ENCODE measurements around the gene NAXE.
"Not testable (repeated sequence)": the region's sequence is repeated elsewhere in the genome, so short reads cannot be mapped to it uniquely, and the experiment has no call there.

The NAXE gene

DNA sequence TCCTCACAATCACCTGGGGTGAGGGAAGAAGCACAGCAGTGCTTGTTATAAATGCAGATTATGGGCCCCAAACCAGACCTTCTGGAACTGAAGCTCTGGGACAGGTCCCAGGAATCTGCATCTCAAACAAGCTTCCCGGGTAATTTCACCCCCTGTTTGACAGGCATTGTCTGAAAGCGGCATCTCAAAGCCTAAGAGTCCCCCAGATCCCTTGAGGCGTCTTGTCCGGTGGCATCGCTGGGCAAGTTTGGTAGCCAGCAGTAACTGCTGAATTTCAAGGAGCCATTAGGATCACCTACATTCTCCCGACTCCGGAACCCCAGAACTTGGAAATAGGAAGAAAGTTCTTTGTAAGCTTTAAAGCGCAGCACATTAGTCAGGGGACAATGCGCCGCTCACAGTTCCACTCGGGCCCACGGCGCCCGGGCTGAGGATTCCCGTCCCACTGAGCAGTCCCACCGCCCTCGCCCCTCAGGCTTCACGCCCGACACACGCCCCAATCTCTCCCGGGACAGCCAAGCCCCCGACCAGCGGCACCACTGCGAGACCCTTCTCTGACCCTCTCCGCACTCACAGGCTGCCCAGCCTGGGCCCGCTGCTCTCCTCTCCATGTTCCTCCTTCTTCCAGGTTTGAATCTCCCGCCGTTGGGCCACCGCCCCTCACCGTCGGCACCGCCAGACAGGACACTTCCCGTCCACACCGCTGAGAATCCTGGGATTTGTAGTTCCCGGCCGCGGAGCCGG is 19.5 kb upstream of the NAXE start, which contains the start of gene IQGAP3:
Gene IQGAP3 (minus strand): TSS at position 647 of the 744 bp plus-strand sequence. CDS start 36 bp downstream, at position 611.
- DNase-seq: peak; percentile 87 to 89

DNA sequence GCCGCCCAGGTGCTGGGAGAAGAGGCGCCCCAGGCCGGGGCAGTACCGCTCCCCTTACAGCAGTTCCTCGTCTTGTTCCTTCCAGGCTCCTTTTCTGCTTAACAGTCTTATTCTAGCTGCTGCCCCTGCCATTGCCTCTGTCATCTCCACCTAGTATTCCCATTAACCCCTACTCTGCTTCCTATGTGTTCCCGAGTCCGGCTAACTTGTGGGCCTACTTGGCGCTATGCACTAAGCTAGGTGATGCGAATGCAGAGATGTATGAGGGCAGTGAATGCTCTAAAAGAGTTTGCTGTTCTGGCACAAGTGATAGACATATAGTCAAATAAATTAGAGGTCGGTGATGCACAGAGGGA is 18.9 kb upstream of the NAXE start:
- no peak for DNase-seq

DNA sequence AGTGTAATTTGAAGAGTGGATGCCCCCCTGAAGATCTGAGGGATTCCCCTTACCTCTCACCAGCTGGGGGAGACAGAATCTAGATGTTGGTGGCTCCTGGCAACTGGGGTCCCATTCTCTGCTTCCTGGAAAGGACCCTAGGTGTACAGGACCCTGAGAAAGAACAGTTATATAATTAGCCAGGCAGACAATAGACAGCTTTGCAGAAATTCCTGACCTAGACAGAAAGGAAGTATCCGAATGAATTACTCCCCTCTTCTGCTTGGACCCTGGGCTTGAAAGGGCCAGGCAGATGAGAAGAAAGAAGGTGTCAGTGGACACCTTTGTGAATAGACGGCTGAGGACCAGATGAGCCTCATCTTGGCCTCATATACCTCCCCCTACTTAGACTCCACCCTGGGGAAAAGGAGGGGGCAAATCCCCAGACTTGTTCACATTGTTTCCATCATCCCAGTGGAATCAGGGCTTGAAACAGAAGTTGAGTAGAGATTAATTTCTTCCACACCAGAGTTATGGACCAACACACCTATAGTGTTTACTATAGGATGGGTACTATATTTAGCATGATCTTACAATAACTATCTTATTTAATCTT is 17.4 kb upstream of the NAXE start:
- DNase-seq: no peak

DNA sequence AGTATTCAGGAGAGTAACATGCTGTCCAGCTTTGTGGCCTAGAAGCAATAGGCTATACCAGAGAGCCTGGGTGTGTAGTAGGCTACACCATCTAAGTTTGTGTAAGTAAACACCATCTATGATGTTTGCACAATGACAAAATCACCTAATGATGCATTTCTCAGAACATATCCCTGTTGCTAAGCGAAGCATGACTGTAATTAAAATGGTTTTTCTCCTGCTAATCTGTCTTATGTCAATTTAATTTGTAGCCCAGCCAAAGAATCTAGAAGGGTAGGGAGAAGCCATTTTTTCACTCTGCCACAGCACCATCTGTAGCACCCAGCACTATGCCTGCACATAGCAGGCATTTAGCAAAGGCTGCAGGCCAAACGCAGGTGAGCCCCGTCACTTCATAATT is 14.0 kb upstream of the NAXE start:
- DNase-seq: peak; percentile 74 to 94

DNA sequence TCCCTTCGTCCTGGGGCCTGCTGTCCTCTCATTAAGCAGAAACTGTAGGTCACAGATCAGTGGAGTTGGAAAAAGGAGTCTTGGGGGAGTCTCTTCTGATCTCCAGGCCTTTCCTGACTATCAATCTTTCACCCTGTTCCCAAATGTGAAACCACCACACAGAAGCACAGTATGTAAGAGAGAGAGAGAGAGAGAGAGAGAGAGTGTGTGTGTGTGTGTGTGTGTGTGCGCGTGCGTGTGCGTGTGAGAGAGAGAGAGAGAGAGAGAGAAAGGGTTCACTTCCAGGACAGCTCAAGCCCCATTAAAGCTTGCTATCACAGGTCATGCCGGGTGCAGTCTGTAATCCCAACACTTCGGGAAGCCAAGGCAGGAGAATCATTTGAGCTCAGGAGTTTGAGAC is 13.5 kb upstream of the NAXE start:
- DNase-seq: no peak

DNA sequence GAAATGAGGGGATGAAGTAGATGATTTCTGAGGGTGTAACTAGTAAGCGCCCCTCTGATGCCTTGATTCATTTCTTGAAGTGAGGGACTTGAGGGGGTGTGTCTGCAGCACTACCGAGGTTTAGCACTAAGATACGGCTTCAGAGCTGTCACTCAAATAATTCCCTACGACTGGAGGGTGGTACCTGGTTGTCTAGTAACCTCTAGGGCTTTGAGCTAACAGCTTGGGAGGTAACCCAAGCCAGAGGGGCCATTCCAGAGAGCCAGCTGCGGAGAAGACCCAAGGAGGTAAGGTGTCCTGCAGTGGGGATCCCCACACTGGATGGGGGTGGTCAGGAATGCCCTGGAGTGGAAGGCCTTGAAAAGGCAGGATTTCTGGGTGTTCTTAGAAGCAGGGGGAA is 12.1 kb upstream of the NAXE start, which contains the start of gene TTC24:
Gene TTC24 (plus strand): TSS at position 252 of the 400 bp plus-strand sequence. CDS start 1,642 bp downstream, outside the sequence.
- DNase-seq: no peak

DNA sequence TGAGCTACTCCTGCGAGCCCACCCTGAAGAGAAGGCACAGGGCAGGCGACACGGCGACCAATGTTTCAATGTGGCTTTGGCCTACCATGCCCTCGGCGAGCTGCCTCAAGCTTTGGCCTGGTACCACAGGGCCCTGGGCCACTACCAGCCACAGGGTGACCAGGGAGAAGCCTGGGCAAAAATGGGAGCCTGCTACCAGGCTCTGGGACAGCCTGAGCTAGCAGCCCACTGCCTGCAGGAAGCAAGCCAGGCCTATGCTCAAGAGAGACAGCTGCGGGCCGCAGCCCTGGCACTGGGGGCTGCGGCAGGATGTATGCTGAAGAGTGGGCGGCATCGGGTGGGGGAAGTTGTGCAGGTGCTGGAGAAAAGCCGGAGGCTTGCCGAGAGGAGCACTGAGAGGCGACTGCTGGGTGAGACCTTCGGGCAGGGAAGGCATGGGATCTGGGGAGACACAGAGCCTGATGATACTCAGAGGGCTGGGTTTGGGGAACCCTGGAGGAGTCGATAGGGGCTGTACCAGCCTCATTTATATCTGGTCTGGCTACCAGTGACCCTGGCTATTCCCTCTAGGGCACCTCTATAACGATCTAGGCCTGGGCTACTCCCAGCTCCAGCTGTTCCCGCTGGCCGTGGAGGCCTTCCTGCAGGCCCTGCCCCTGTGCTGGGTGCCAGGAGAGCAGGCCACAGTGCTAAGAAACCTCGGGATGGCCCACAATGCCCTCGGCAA is 9.8 kb upstream of the NAXE start:
- DNase-seq: no peak

DNA sequence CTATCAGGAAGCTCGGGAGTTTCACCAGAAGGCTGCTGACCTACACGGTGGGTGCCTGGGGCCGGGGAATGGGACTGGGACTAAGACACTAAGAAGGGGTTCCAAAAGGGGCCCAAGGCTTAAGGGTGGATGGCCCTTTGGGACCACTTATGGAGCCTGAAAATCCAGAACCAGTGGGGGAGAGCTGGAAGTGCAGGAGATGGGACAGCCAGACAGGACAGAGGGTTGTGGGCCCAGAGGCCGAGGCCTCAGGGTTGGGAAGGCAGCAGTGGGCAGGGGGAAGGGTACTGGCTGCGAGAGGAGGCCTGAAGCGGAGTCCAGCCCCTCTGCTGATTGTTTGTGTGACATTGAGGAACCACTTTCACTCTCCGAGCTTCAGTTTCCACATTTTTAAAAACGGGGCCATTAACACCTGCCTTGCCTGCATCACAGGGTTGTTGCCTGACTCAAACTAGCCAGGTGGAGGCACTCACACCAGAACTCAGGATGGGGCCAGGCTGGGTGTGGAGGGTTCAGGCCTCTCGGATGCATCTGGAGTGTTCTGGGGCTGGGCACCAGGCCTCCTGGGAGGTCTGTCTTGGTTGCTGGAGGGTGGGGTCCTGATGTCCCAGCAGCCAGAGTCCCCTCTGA is 9.1 kb upstream of the NAXE start:
- no peak for DNase-seq

DNA sequence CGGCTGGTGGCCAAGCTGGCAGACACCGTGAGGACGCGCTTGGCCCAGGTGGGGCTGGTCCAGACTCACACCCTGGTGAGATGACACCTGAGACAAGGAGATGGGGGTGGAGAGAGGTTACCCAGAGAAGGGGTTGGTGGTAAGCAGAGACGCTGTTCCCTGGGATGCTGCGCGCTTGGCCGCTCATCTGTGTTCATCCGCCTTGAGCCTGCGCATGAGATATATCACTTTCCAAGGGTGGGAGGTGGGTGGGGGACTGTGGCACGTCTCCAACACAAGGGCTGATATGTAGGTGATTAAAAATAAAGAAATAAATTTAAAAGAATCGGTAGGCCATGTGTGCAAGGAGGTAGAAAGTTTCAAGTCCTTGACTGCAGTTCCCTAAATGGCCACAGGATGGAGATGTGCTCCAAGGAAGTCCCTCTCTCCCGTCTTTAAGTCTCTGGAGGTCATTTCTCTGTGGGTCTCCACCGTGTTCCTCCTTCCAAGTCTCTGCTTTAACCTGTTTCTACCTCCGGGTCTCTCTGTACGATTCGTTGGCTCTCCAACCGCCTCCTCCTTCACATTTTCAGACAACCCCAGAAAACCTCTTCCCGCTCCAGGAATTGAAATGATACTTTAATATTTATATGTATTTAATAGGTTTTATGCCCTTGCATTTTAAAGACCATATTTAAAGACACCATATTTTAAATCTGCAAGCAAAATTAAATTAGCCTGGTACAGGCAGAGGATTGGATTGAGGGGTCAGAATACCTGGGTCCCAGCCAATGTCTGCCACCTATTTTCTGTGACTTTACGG is 7.6 kb upstream of the NAXE start:
- peak; percentile 76 to 77 for DNase-seq

DNA sequence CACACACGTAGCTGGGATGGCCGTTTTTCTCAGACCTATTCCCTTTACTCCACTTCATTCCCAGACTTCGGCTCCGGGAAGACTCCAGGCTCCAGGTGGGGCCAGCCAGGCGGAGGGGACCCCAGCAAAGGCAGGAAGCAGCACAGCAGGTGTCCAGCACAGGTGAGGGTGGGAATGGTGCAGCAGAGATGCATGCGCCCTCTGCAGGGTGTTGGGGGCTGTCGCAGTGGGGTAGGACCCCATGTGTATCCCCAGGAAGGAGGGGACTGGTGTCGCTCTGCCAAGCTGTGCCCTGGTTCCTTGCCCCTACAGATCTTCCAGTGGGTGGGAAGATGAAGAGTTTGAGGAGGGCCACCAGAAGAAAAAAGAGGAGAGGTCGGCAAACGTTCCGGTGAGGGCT is 6.8 kb upstream of the NAXE start:
- DNase-seq: peak; percentile 14 to 64

DNA sequence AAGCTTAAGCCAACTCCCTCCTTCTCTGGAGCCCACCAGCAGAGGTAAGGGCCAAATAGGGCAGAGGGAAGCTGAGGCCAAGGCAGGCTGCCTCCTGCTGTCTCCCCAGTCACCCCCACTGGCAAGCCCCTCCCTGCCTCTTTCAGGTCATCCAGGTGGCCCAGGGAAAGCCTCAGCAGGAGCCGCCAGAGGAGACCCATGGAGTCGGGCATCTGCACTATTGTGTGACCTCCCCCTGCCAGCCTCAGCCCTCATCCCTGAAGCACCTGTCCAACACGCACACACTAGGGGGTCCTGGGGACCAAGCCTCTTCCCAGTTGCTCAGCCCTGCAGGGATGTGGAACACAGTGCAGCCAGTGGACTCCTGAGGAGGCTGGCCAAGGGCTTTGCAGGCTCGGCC is 5.3 kb upstream of the NAXE start:
- no peak for DNase-seq

DNA sequence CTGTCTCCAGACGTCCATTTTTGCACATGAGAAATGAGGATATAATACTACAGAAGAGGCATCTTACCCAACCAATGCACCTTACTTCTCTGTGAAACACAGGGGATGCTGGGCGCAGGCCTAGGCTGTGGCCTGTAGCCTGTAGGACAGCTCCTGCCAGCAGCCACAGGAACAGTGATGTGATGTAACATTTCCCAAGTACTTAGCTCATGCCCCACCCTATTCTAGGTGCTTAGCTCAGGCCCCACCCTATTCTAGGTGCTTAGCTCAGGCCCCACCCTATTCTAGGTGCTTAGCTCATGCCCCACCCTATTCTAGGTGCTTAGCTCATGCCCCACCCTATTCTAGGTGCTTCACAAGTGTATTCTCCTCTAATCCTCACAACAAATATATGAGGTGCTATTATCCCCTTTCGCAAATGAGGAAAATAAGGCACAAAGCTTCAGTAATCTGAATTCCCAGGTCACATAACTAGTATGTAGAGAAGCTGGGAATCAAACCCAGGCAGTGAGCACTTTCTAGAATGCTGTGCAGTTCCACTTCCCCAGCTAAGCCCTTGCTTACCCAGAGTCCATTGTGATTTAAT is 4.6 kb upstream of the NAXE start:
- no peak for DNase-seq

DNA sequence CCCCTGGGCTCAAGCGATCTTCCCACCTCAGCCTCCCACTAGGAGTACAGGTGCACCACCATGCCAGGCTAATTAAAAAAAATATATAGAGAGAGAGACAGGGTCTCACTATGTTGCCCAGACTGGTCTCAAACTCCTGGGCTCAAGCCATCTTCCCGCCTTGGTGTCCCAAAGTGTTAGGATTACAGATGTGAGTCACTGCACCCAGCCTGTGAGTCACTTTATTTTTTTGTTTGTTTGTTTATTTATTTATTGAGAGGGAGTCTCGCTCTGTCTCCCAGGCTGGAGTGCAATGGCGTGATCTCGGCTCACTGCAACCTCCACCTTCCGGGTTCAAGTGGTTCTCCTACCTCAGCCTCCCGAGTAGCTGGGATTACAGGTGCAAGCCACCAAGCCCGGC is 3.6 kb upstream of the NAXE start:
- DNase-seq: not testable (repeated sequence)

DNA sequence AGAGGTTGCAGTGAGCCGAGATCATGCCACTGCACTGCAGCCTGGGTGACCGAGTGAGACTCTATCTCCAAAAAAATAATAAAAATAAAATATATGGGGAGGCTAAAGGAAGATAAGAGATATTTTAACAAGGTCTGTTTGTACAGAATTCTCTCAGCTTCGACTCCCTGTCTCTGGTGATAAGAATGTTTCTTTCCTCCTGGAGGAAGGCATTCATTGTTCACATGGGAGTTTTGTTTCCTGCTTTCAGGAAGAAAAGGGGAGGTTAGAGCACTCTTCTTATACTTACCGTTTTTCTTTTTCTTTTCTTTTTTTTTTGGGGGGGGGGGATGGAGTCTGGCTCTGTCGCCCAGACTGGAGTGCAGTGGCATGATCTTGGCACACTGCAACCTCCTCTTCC is 2.0 kb upstream of the NAXE start:
- no peak for DNase-seq

DNA sequence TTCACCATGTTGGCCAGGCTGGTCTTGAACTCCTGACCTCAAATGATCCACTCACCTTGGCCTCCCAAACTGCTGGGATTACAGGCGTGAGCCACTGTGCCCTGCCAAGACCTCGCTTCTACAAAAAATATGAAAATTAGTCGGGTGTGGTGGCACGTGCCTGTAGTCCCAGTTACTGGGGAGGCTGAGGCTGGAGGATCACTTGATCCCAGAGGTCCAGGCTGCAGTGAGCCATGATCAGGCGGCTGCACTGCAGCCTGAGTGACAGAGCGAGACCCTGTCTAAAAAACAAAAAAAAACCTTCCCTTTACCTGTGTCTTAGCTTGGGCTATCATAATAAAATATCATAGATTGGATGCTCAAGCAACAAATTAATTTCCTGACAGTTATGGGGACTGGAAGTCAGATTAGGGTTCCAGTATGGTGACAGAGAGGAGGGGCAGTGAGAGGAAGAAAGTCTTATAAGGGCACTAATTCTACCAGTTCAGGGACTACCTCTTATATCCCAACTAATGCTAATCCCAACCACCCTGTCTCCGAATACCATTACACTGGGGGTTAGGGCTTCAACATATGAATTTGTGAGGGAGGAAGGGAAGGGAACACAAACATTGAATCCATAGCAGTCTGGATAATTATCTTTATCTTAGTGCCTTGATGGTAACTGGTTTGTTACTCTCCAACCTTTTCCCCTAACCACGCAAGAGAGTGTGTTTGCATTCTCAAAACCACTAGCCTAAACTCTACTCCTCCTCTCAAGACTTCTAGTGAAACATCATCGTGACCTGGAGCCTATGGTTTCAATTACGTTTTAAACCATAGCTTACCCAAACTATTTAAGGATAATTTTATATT is 1.0 kb upstream of the NAXE start:
- DNase-seq: no peak

DNA sequence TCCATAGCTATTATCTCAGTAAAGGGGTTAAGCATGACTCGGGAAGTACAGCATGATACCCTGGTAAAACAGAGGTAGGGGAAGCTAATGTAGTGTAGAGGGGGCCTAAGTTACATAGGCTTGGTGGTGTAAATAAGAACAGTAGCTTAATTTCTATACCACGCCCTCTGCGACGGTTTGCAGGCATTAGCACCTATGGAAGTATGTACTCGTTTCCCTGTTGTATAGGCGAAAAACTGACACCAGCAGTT is 470 bp upstream of the NAXE start:
- no peak for DNase-seq

DNA sequence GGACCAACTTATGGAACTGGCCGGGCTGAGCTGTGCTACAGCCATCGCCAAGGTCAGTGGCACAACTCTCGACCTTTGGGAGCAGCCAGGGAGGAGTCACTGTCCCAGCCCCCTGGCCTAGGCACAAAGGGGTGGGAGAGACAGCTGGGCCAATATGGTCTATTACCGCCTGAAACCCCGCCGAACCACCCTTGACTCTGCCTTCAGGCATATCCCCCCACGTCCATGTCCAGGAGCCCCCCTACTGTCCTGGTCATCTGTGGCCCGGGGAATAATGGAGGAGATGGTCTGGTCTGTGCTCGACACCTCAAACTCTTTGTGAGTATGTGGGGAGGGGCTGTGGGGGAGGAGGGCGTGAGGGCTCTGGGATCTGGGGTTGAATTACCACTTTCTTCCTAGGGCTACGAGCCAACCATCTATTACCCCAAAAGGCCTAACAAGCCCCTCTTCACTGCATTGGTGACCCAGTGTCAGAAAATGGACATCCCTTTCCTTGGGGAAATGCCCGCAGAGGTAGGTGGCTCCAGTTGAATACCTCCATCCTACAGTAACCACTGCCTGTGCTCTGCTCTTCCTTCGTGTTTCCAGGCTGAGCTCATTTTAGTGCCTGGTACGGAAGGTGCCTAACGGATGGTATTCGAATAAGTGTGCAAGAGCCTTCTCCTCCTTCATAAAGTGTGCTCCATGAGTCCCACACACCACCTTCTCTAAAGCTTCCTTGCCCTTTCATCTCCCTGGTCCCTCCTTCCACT is 758 bp downstream of the NAXE start:
- peak in 1 of 2 experiments; percentile 21 for DNase-seq

DNA sequence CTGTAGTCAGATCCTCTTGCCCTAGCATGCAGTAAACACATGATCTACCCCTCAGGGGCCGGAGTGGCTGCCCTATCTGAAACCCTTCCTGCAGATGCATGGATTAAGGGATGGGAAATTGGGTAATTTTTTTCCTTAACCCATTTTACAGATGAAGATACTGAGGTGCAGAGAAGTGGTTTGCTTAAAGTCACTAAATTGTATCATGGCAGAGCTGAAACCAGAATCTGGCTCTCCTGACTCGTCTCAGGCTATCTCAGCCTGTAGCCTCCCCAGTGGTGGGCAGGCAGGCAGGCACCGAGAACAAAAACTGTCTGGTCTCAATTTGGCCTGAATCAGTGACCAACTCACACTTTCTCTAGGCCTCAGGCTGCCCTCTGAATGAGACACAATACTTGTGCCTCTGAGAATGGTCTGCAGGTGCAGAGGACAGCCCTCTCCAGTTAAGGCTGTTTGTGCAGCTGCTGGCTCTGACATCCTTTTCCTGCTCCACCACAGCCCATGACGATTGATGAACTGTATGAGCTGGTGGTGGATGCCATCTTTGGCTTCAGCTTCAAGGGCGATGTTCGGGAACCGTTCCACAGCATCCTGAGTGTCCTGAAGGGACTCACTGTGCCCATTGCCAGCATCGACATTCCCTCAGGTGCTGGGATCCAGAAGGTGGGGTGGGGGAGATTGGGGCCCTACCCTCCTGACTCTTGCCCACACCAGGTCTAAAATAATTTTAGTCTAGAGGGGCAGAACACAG is 1.5 kb downstream of the NAXE start:
- DNase-seq: peak; percentile 64 to 89

DNA sequence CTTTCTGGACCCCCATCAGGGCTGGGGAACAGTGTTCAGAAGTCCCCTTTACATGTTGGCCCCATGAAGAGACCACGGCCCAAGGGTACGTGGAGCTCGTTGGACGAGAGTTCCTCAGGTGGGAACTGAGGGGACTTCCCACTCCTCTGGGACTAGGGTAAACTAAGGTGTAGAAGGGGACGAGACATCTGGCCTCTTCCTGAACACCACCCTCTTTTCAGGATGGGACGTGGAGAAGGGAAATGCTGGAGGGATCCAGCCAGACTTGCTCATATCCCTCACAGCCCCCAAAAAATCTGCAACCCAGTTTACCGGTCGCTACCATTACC is 2.0 kb downstream of the NAXE start:
- DNase-seq: no peak

DNA sequence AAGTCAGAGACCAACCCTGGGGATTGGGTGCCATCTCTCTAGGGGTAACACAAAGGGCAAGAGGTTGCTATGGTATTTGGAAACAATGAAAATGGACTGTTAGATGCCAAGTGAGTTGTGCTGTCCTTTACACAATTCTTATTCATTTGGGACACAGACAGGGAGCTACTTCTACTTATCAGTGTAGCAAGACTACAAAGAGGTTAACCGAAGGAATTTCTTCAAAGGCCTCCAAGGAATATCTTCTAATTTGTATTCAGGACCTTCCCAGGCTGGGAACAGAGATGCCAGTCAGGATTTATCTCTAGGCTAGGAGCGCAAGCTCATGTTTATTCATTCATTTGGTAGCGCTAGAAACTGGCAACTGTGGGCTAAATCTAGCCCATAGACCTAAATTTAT is 2.6 kb downstream of the NAXE start:
- peak in 1 of 2 experiments; percentile 19 for DNase-seq
